ENCODE results near the gene PYCR2. TPM values are rescaled to one million over a fixed set of nuclear protein-coding genes. Genes with fewer than 3 reads are reported as not detected.
A peak's percentile ranks its signal among the peaks of the same experiment; 100 is the strongest.

PYCR2 gene
- total RNA-seq, 1 donor from 2014 or later: 109 TPM

DNA sequence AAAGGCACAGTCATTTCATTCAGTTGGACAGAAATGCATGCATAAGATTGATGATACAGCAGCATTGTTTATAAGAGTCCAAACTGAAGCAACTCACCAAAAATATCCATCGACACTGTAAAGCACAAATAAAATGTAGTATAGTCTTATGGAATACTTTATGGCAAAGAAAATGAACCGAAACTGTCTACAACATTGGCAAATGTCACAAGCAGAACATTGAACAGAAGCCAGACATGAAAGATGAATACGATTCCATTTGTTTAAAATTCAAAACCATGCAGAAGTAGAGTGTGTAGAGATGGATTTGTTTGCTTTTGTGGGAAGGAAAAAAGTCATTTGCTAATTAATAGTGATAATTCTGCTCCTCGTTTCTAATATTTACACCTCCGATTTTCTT lies 27.6 kb downstream of the PYCR2 start:
- Mint-ChIP-seq H3K4me3 (peak overlapping the region; percentile 48), H3K4me1 (peaks cover 37% of the 10 kb centered on the region), H3K27ac (peak overlapping the region; percentile 95), H3K9me3 (no peaks in the 10 kb centered on the region), H3K36me3 (ENCODE audit: low read depth) (no peaks in the 10 kb centered on the region), H3K27me3 (no peaks in the 10 kb centered on the region)
- ChIA-PET CTCF (interaction anchor here (1.0 to 2.2 kb wide), 5 partner anchors 14 to 422 kb away, joined by 3 to 10 read pairs (median 5); partner anchors contain the start of genes SRP9 and TMEM63A), POLR2A (interaction anchor here (0.6 to 7.5 kb wide), 9 partner anchors 12 to 429 kb away, joined by 3 to 93 read pairs (median 9); partner anchors contain the start of genes PYCR2, SDE2, SRP9 and TMEM63A)
- TF ChIP-seq, protein P1, sequence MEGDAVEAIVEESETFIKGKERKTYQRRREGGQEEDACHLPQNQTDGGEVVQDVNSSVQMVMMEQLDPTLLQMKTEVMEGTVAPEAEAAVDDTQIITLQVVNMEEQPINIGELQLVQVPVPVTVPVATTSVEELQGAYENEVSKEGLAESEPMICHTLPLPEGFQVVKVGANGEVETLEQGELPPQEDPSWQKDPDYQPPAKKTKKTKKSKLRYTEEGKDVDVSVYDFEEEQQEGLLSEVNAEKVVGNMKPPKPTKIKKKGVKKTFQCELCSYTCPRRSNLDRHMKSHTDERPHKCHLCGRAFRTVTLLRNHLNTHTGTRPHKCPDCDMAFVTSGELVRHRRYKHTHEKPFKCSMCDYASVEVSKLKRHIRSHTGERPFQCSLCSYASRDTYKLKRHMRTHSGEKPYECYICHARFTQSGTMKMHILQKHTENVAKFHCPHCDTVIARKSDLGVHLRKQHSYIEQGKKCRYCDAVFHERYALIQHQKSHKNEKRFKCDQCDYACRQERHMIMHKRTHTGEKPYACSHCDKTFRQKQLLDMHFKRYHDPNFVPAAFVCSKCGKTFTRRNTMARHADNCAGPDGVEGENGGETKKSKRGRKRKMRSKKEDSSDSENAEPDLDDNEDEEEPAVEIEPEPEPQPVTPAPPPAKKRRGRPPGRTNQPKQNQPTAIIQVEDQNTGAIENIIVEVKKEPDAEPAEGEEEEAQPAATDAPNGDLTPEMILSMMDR (IDR thresholded peaks at IDR 0.05): no peak
- intact Hi-C loops (cut with micrococcal nuclease): no loop called here
- no peak for ATAC-seq (ENCODE audit: low read depth)
- DNase-seq: no peak

DNA sequence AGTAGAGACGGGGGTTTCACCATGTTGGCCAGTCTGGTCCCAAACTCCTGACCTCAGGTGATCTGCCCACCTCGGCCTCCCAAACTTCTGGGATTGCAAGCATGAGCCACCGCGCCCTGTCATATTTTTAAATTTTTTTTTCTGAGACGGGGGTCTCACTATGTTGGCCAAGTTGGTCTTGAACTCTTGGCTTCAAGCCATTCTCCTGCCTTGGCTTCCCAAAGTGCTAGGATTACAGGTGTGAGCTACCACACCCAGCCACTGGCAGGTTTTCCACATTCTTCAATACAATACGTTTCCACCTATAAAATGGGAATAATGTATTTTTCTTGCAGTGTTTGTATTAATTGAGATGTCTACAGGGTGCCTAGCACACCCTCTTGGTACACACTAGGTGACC lies 31.7 kb downstream of the PYCR2 start:
- ChIA-PET POLR2A (interaction anchor here (0.6 to 7.5 kb wide), 4 partner anchors 10 to 1101 kb away, joined by 3 to 93 read pairs (median 4); partner anchors contain the start of gene TMEM63A), CTCF (no interaction called here)
- TF ChIP-seq, protein P1 (IDR thresholded peaks at IDR 0.05): no peak
- intact Hi-C loops (cut with micrococcal nuclease): no loop called here
- no peaks in the 10 kb centered on the region for H3K36me3 Mint-ChIP-seq (ENCODE audit: low read depth)
- H3K4me1 Mint-ChIP-seq: peaks cover 19% of the 10 kb centered on the region
- H3K27ac Mint-ChIP-seq: no peak overlapping the region
- H3K4me3 Mint-ChIP-seq: no peak overlapping the region
- ATAC-seq (ENCODE audit: low read depth): no peak
- H3K27me3 Mint-ChIP-seq: peaks cover 3% of the 10 kb centered on the region
- no peak for DNase-seq
- H3K9me3 Mint-ChIP-seq: no peaks in the 10 kb centered on the region

DNA sequence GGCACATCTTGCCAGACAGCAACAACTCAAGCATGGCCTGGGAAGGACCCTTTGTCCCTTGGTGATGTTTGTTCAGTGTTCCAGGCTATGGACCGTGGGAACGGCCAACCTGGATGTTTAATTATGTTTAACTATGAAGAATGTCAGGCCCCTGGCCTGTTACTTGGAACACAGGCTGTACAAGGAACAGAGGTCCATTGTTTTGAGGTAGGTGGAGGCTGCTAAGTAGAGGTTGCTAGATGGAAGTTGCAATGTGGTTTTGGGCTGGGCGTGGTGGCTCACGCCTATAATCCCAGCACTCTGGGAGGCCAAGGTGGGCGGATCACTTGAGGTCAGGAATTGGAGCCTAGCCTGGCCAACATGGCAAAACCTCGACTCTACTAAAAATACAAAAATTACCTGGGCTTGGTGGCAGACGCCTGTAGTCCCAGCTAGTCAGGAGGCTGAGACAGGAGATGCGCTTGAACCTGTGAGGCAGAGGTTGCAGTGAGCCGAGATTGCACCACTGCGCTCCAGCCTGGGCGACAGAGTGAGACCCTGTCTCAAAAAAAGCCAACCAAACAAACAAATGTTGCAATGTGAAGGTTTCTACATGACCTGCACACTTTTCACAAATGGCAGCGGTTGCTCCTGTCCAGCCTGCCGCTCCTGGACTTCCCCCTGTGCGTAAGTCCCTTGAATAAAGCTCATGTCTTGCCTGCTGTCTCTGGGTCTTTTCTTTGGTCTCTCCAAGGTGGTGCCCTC lies 32.6 kb downstream of the PYCR2 start:
- no peak for DNase-seq
- Mint-ChIP-seq H3K27me3 (peaks cover 3% of the 10 kb centered on the region), H3K4me1 (peaks cover 10% of the 10 kb centered on the region), H3K27ac (no peak overlapping the region), H3K4me3 (no peak overlapping the region), H3K36me3 (ENCODE audit: low read depth) (no peaks in the 10 kb centered on the region), H3K9me3 (no peaks in the 10 kb centered on the region)
- no peak for ATAC-seq (ENCODE audit: low read depth)
- intact Hi-C loops (cut with micrococcal nuclease): no loop called here
- POLR2A ChIA-PET: interaction anchor here (0.6 to 7.5 kb wide), 3 partner anchors 9 to 22 kb away, joined by 3 to 93 read pairs (median 4); partner anchors contain the start of gene TMEM63A
- CTCF ChIA-PET: no interaction called here
- TF ChIP-seq, protein P1 (IDR thresholded peaks at IDR 0.05): no peak

- DNase-seq: no peak
- TF ChIP-seq, protein P1 (IDR thresholded peaks at IDR 0.05): no peak
- Mint-ChIP-seq H3K4me1 (peaks cover 3% of the 10 kb centered on the region), H3K9me3 (no peaks in the 10 kb centered on the region), H3K27ac (no peak overlapping the region), H3K27me3 (peaks cover 3% of the 10 kb centered on the region), H3K36me3 (ENCODE audit: low read depth) (no peaks in the 10 kb centered on the region), H3K4me3 (no peak overlapping the region)
- intact Hi-C loops (cut with micrococcal nuclease): no loop called here
- ChIA-PET CTCF (no interaction called here), POLR2A (no interaction called here)
- ATAC-seq (ENCODE audit: low read depth): no peak
Observed at GRCh38 chr1:225890346-225891228, 33.5 kb downstream of the PYCR2 start.

- no peak overlapping the region for H3K4me3 Mint-ChIP-seq
- H3K4me1 Mint-ChIP-seq: peaks cover 3% of the 10 kb centered on the region
- CTCF ChIA-PET: no interaction called here
- no peaks in the 10 kb centered on the region for H3K36me3 Mint-ChIP-seq (ENCODE audit: low read depth)
- TF ChIP-seq, protein P1 (IDR thresholded peaks at IDR 0.05): no peak
- H3K9me3 Mint-ChIP-seq: no peaks in the 10 kb centered on the region
- POLR2A ChIA-PET: no interaction called here
- no peak overlapping the region for H3K27ac Mint-ChIP-seq
- no peak for ATAC-seq (ENCODE audit: low read depth)
- no peak for DNase-seq
- peaks cover 3% of the 10 kb centered on the region for H3K27me3 Mint-ChIP-seq
- intact Hi-C loops (cut with micrococcal nuclease): no loop called here
Observed at GRCh38 chr1:225889743-225890142, 34.3 kb downstream of the PYCR2 start.

Data from activated B cell treated with CpG ODN at 0.5 μM for 24 hours (primary cell).